Ovary (tissue), 9 donors: Measurements from ENCODE around the gene QSOX2. TPM values are rescaled to one million over a fixed set of nuclear protein-coding genes. Genes with fewer than 3 reads are reported as not detected.

Source experiments
- DNase-seq, 5 donors: peaks; one replicate each; pipeline ENCODE4 v3.0.0-alpha.2; 2019 to 2020
- H3K27ac ChIP-seq, 2 donors: fragments of 200-600 bp; one replicate each; pipeline versions ENCODE4 v1.5.1 to v1.8.0; 2019 to 2022
- H3K27me3 ChIP-seq: fragments of 200-600 bp; one replicate; pipeline ENCODE4 v1.8.0; 2022
- H3K36me3 ChIP-seq: fragments of 200-600 bp; sonication (generic); one replicate; pipeline ENCODE4 v1.5.1; 2019
- H3K4me1 ChIP-seq: one replicate; pipeline ENCODE4 v1.8.1; 2013; ENCODE audit warnings: mild to moderate bottlenecking, moderate library complexity; ENCODE audit not compliant: insufficient read depth
- H3K4me3 ChIP-seq: fragments of 200-600 bp; sonication (generic); one replicate; pipeline ENCODE4 v1.5.1; 2017
- H3K9me3 ChIP-seq, 2 donors: fragments of 200-600 bp in 1 of 2; sonication (generic) in 1 of 2; one replicate each; pipeline versions ENCODE4 v1.5.1 to v1.8.1; 2013 to 2019; ENCODE audit warnings: mild to moderate bottlenecking in 1 of 2, moderate library complexity in 1 of 2
- CTCF ChIP-seq, 3 donors: fragments of 450-650 bp in 2 of 3; fragments of 200-600 bp in 1 of 3; IDR thresholded peaks; one replicate each; pipeline versions ENCODE4 v1.5.1 to v1.8.0; 2016 to 2022; ENCODE audit warnings: antibody characterized with exemption in 3 of 3, mild to moderate bottlenecking in 1 of 3
- EP300 ChIP-seq: sonication (generic); formaldehyde crosslinking; IDR thresholded peaks from one replicate; pipeline ENCODE4 v1.6.1; 2017; ENCODE audit warnings: antibody characterized with exemption
- POLR2A ChIP-seq: fragments of 450-650 bp; IDR thresholded peaks from one replicate; pipeline ENCODE4 v1.6.1; 2017; ENCODE audit warnings: antibody characterized with exemption, mild to moderate bottlenecking, moderate library complexity
- WGBS, 3 donors: extraction: QIAGEN DNeasy Blood & Tissue Kit in 1 of 3; methylation state at CpG; one replicate each; pipeline versions ENCODE4 v1.1.5 to v1.1.7; 2013 to 2017; 5-methylcytosine and 5-hydroxymethylcytosine counted together
- intact Hi-C, 4 donors: fragments of 100-400 bp; cut with DNase I; formaldehyde crosslinking; loops; one replicate each; pipeline versions ENCODE4 v1.11.0 to v1.15.1; 2022 to 2023
- polyA plus RNA-seq, 2 donors: library from polyadenylated mRNA; stranded (reverse); fragments of 200-250 nt in 1 of 2; fragments of 350-450 nt in 1 of 2; fragmentation: Illumina TruSeq in 1 of 2; extraction: RNeasy Lipid Tissue Mini Kit (QIAGEN cat#74804) in 1 of 2; gene quantifications; one replicate each; pipeline ENCODE4 v1.2.3, GENCODE V29; 2013 to 2014
- total RNA-seq, 7 donors: library from RNA; depleted of rRNA in 2 of 7; stranded (reverse); fragments of >200 nt in 2 of 7; fragmentation: NEBNext Ultra II Directional in 3 of 7; extraction: Animal tissue kit (Norgen Biotek cat#: 25700) in 3 of 7; gene quantifications; one replicate each; pipeline versions ENCODE4 v1.1.0 to v1.2.4, GENCODE V29; 2016 to 2023
- donor health status: DM: no; HTN: no; CAD: no; lungs with moderate emphysema.
- donor health status: DM: no; HTN: no; CAD: no.
- donor health status: Bipolar disorder and iron deficiency.
- donor health status: DM: yes; HTN: yes; CAD: no.
- donor health status: DM: no; HTN: no; CAD: no.
- donor health status: DM: yes; HTN: yes; CAD: no.

QSOX2 gene
- total and polyA plus RNA-seq, 9 donors, result 5.6 to 14.3 (median 7.8) TPM

DNA sequence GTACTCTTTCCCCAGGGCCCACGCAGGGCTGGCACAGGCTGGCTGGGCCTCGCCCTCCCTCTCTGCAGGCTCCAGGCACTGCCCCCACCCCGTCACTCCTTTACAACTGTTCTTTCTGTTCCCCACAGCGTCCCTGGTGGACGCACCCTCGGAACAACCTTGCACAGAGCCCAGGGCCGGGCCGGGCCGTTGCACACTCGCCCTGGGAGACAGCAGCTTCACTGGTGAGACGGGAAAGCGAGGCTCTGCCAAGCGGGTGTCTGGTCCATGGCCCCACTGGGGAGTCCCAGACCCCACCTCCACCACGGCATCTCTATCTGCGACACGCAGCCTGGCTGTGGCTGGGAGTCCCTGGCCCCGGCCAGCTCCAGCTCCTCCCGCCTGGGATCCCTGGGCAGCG is 18.4 kb upstream of the QSOX2 start:
- Histone ChIP-seq H3K9me3 (no peaks in the 10 kb centered on the region), H3K4me3 (no peak overlapping the region), H3K4me1 (peaks cover 5% of the 10 kb centered on the region), H3K27me3 (no peaks in the 10 kb centered on the region), H3K36me3 (no peaks in the 10 kb centered on the region), H3K27ac (no peak overlapping the region)
- DNase-seq, result no peak
- 74 to 82% (median 74%) methylated on average over 14 to 19 of the region's 19 CpGs for WGBS, 3 donors
- intact Hi-C loops, result no loop called here
- TF ChIP-seq CTCF (IDR thresholded peaks at IDR 0.05), result no peak
- TF ChIP-seq POLR2A, result no peak
- no peak for TF ChIP-seq EP300

GRCh38 chr9:136262671-136263178 is 17.1 kb upstream of the QSOX2 start:
- 84 to 95% (median 93%) methylated on average over 6 of the region's 6 CpGs for WGBS, 3 donors
- TF ChIP-seq EP300, result no peak
- TF ChIP-seq CTCF (IDR thresholded peaks at IDR 0.05), result no peak
- H3K27me3 ChIP-seq, result no peaks in the 10 kb centered on the region
- H3K4me1 ChIP-seq, result peaks cover 3% of the 10 kb centered on the region
- no peaks in the 10 kb centered on the region for H3K36me3 ChIP-seq
- no peak overlapping the region for H3K4me3 ChIP-seq
- no peak for DNase-seq
- H3K9me3 ChIP-seq, result no peaks in the 10 kb centered on the region
- intact Hi-C loops, result no loop called here
- H3K27ac ChIP-seq, result no peak overlapping the region

GRCh38 chr9:136261686-136262430 is 16.2 kb upstream of the QSOX2 start:
- intact Hi-C loops, result no loop called here
- H3K9me3 ChIP-seq, result no peaks in the 10 kb centered on the region
- no peaks in the 10 kb centered on the region for H3K36me3 ChIP-seq
- TF ChIP-seq POLR2A, result no peak
- no peak for TF ChIP-seq CTCF (IDR thresholded peaks at IDR 0.05)
- no peak for TF ChIP-seq EP300
- no peak for DNase-seq
- no peaks in the 10 kb centered on the region for H3K4me1 ChIP-seq
- no peak overlapping the region for H3K27ac ChIP-seq
- 77 to 81% (median 79%) methylated on average over 13 to 28 of the region's 28 CpGs for WGBS, 3 donors
- no peaks in the 10 kb centered on the region for H3K27me3 ChIP-seq
- no peak overlapping the region for H3K4me3 ChIP-seq

GRCh38 chr9:136260936-136261472 is 15.4 kb upstream of the QSOX2 start:
- H3K27ac ChIP-seq, result no peak overlapping the region
- H3K4me1 ChIP-seq, result peaks cover 4% of the 10 kb centered on the region
- TF ChIP-seq POLR2A (no peak), EP300 (no peak), CTCF (IDR thresholded peaks at IDR 0.05) (no peak)
- DNase-seq, result no peak
- no peak overlapping the region for H3K4me3 ChIP-seq
- no peaks in the 10 kb centered on the region for H3K36me3 ChIP-seq
- intact Hi-C loops, result no loop called here
- WGBS, 3 donors, result 72 to 75% (median 74%) methylated on average over 20 of the region's 20 CpGs
- no peaks in the 10 kb centered on the region for H3K27me3 ChIP-seq
- H3K9me3 ChIP-seq, result no peaks in the 10 kb centered on the region
